Measurements from ENCODE around the gene AOPEP.

Gene AOPEP

DNA sequence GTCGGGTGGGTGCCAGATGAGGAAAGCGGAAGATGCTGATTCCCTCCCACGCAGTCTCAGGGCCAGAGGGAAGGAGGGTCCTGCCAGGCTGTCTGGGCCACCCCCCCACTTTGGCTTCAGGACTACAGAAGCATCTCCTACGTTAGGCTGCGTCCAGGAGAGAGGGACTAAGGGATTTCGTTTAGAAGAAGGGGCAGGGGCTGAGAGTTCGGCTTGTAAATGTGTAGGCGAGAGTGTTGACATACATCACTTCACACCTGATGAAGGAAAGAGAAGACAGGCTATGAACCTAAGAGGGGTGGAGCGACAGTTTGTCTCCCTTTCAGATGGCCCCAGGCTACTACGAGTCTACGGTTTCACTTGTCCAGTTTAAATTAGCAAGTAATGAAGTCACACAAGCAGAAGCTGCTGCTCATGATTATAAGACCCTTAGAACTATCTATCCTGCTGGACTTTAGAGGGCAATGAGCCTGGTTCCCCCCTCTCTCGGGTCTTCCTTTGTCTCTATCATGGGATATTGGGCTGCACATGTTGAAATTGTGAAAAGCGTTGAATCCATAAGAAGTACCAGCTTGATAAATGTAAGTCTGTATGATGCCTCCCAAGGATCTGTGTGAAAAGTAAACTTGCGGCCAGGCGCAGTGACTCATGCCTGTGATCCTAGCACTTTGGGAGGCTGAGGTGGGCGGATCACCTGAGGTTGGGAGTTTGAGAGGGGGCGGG, 193.0 kb downstream of the AOPEP start (continued):
- TF ChIP-seq, protein P1, sequence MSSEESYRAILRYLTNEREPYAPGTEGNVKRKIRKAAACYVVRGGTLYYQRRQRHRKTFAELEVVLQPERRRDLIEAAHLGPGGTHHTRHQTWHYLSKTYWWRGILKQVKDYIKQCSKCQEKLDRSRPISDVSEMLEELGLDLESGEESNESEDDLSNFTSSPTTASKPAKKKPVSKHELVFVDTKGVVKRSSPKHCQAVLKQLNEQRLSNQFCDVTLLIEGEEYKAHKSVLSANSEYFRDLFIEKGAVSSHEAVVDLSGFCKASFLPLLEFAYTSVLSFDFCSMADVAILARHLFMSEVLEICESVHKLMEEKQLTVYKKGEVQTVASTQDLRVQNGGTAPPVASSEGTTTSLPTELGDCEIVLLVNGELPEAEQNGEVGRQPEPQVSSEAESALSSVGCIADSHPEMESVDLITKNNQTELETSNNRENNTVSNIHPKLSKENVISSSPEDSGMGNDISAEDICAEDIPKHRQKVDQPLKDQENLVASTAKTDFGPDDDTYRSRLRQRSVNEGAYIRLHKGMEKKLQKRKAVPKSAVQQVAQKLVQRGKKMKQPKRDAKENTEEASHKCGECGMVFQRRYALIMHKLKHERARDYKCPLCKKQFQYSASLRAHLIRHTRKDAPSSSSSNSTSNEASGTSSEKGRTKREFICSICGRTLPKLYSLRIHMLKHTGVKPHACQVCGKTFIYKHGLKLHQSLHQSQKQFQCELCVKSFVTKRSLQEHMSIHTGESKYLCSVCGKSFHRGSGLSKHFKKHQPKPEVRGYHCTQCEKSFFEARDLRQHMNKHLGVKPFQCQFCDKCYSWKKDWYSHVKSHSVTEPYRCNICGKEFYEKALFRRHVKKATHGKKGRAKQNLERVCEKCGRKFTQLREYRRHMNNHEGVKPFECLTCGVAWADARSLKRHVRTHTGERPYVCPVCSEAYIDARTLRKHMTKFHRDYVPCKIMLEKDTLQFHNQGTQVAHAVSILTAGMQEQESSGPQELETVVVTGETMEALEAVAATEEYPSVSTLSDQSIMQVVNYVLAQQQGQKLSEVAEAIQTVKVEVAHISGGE (tag by site-specific recombination; conservative IDR thresholded peaks at IDR 0.05; ENCODE audit: low read depth): no peak
- TF ChIP-seq ZNF157 (tag by site-specific recombination; IDR thresholded peaks at IDR 0.05) (no peak), HOXD13 (CRISPR knock-in tag; IDR thresholded peaks at IDR 0.05; ENCODE audit: borderline replicate concordance) (no peak), ZFP37 (tag by site-specific recombination; IDR thresholded peaks at IDR 0.05) (no peak), ZBTB21 (tag by site-specific recombination; IDR thresholded peaks at IDR 0.05) (no peak), ZNF19 (tag by site-specific recombination; IDR thresholded peaks at IDR 0.05; ENCODE audit: low read depth) (no peak), ZNF174 (tag by site-specific recombination; IDR thresholded peaks at IDR 0.05) (no peak), MZF1 (tag by site-specific recombination; IDR thresholded peaks at IDR 0.05; ENCODE audit: borderline replicate concordance) (no peak), ZNF777 (tag by site-specific recombination; IDR thresholded peaks at IDR 0.05; ENCODE audit: borderline replicate concordance) (no peak), ZBTB48 (tag by site-specific recombination; IDR thresholded peaks at IDR 0.05) (no peak), ZNF184 (tag by site-specific recombination; IDR thresholded peaks at IDR 0.05) (no peak), ZNF248 (tag by site-specific recombination; IDR thresholded peaks at IDR 0.05) (no peak), WT1 (tag by site-specific recombination; IDR thresholded peaks at IDR 0.05) (peak; percentile 42; the same call in 1 of the 2 replicates), ZNF521 (tag by site-specific recombination; IDR thresholded peaks at IDR 0.05) (no peak), GLI4 (tag by site-specific recombination; IDR thresholded peaks at IDR 0.05) (no peak), ZNF707 (tag by site-specific recombination; IDR thresholded peaks at IDR 0.05) (no peak), KLF9 (tag by site-specific recombination; IDR thresholded peaks at IDR 0.05; ENCODE audit: low read depth) (no peak), ZNF701 (tag by site-specific recombination; IDR thresholded peaks at IDR 0.05) (no peak), ZNF629 (tag by site-specific recombination; IDR thresholded peaks at IDR 0.05) (peak; percentile 56; the same call in 1 of the 2 replicates), ZNF155 (tag by site-specific recombination; IDR thresholded peaks at IDR 0.05) (no peak), ZNF624 (tag by site-specific recombination; IDR thresholded peaks at IDR 0.05) (no peak), ZNF510 (tag by site-specific recombination; IDR thresholded peaks at IDR 0.05; ENCODE audit: insufficient replicate concordance) (no peak), ZNF549 (tag by site-specific recombination; IDR thresholded peaks at IDR 0.05) (no peak), RBAK (tag by site-specific recombination; IDR thresholded peaks at IDR 0.05) (no peak)
- TF ChIP-seq, protein P2, sequence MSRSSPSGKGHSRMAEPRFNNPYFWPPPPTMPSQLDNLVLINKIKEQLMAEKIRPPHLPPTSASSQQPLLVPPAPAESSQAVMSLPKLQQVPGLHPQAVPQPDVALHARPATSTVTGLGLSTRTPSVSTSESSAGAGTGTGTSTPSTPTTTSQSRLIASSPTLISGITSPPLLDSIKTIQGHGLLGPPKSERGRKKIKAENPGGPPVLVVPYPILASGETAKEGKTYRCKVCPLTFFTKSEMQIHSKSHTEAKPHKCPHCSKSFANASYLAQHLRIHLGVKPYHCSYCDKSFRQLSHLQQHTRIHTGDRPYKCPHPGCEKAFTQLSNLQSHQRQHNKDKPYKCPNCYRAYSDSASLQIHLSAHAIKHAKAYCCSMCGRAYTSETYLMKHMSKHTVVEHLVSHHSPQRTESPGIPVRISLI (tag by site-specific recombination; IDR thresholded peaks at IDR 0.05): no peak
- TF ChIP-seq, protein P3, sequence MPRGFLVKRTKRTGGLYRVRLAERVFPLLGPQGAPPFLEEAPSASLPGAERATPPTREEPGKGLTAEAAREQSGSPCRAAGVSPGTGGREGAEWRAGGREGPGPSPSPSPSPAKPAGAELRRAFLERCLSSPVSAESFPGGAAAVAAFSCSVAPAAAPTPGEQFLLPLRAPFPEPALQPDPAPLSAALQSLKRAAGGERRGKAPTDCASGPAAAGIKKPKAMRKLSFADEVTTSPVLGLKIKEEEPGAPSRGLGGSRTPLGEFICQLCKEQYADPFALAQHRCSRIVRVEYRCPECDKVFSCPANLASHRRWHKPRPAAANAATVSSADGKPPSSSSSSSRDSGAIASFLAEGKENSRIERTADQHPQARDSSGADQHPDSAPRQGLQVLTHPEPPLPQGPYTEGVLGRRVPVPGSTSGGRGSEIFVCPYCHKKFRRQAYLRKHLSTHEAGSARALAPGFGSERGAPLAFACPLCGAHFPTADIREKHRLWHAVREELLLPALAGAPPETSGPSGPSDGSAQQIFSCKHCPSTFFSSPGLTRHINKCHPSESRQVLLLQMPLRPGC (tag by site-specific recombination; IDR thresholded peaks at IDR 0.05): no peak
- TF ChIP-seq, protein P4, sequence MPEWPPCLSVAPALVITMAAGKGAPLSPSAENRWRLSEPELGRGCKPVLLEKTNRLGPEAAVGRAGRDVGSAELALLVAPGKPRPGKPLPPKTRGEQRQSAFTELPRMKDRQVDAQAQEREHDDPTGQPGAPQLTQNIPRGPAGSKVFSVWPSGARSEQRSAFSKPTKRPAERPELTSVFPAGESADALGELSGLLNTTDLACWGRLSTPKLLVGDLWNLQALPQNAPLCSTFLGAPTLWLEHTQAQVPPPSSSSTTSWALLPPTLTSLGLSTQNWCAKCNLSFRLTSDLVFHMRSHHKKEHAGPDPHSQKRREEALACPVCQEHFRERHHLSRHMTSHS (tag by site-specific recombination; IDR thresholded peaks at IDR 0.05): no peak
- TF ChIP-seq, protein P5, sequence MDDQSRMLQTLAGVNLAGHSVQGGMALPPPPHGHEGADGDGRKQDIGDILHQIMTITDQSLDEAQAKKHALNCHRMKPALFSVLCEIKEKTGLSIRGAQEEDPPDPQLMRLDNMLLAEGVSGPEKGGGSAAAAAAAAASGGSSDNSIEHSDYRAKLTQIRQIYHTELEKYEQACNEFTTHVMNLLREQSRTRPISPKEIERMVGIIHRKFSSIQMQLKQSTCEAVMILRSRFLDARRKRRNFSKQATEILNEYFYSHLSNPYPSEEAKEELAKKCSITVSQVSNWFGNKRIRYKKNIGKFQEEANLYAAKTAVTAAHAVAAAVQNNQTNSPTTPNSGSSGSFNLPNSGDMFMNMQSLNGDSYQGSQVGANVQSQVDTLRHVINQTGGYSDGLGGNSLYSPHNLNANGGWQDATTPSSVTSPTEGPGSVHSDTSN (CRISPR knock-in tag; IDR thresholded peaks at IDR 0.05): no peak
- TF ChIP-seq, protein P6, sequence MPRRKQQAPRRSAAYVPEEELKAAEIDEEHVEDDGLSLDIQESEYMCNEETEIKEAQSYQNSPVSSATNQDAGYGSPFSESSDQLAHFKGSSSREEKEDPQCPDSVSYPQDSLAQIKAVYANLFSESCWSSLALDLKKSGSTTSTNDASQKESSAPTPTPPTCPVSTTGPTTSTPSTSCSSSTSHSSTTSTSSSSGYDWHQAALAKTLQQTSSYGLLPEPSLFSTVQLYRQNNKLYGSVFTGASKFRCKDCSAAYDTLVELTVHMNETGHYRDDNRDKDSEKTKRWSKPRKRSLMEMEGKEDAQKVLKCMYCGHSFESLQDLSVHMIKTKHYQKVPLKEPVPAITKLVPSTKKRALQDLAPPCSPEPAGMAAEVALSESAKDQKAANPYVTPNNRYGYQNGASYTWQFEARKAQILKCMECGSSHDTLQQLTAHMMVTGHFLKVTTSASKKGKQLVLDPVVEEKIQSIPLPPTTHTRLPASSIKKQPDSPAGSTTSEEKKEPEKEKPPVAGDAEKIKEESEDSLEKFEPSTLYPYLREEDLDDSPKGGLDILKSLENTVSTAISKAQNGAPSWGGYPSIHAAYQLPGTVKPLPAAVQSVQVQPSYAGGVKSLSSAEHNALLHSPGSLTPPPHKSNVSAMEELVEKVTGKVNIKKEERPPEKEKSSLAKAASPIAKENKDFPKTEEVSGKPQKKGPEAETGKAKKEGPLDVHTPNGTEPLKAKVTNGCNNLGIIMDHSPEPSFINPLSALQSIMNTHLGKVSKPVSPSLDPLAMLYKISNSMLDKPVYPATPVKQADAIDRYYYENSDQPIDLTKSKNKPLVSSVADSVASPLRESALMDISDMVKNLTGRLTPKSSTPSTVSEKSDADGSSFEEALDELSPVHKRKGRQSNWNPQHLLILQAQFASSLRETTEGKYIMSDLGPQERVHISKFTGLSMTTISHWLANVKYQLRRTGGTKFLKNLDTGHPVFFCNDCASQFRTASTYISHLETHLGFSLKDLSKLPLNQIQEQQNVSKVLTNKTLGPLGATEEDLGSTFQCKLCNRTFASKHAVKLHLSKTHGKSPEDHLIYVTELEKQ (tag by site-specific recombination; IDR thresholded peaks at IDR 0.05; ENCODE audit: borderline replicate concordance): peak; percentile 9; the same call in 1 of the 2 replicates

Data from HEK293 (cell line).